Right lung (tissue), 5 donors: ENCODE results near the gene PRR19. TPM values are rescaled to one million over a fixed set of nuclear protein-coding genes. Genes with fewer than 3 reads are reported as not detected.

ENCODE experiments used
- DNase-seq, 2 donors: peaks; one replicate each; pipeline ENCODE4 v3.0.0-alpha.2; 2013
- polyA plus RNA-seq, 5 donors: library from polyadenylated mRNA; unstranded; fragments of 120-200 nt; gene quantifications; one replicate each; pipeline versions ENCODE4 v1.2.1 to v1.2.3, GENCODE V29; 2013; ENCODE audit warnings: inconsistent platforms in 1 of 5, low replicate concordance in 1 of 5; ENCODE audit not compliant: insufficient read length in 5 of 5, insufficient read depth in 1 of 5

The PRR19 gene
- polyA plus RNA-seq, 5 donors = 1.1 to 2.0 (median 1.4) TPM

GRCh38 chr19:42270346-42271044, 31.4 kb upstream of the PRR19 start:
- DNase-seq = no peak

DNA sequence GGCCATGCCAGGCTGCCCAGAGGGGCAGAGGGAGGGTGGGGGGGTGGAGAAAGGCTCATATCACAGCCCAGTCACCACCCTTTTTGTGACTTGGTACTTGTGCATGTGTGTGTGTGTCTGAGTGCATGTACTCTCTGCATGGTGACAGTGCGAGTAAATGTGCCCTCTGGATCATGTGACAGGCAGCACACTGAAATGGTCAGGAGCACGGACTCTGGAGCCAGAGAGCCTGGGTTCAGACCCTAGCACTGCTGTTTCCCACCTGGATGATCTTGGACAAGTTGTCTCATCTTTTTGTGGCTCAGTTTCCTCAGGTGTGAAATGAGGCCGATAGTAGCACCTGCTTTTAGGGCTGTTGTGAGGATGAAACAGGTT, 30.9 kb upstream of the PRR19 start:
- DNase-seq = no peak

DNA sequence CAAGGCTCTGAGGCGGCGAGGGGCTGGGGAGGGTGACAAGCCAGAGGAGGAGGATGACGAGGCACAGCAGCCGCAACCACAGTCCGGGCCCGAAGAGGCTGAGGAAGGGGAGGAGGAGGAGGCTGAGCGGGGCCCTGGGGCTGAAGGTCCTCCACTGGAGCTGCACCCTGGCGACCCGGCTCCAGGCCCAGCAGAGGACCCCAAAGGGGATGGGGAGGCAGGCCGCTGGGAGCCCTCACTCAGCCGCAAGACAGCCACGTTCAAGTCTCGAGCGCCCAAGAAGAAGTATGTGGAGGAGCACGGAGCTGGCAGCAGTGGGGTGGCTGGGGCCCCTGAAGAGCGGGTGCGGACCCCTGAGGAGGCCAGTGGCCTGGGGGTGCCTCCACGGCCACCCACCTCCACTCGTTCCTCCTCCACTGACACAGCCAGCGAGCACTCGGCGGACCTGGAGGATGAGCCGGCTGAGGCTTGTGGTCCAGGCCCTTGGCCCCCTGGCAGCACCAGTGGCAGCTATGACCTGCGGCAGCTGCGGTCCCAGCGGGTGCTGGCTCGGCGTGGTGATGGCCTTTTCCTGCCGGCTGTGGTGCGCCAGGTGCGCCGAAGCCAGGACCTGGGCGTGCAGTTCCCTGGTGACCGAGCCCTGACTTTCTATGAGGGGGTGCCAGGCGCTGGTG, 29.9 kb upstream of the PRR19 start:
- DNase-seq = no peak

DNA sequence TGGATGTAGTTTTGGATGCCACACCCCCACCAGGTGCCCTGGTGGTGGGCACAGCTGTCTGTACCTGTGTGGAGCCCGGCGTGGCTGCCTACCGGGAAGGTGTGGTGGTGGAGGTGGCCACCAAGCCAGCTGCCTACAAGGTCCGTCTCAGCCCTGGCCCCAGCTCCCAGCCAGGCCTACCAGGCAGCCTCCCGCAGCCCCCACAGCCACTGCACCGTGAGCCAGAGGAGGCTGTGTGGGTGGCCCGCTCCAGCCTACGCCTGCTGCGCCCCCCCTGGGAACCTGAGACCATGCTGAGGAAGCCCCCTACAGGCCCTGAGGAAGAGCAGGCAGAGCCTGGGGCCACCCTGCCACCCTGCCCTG, 29.4 kb upstream of the PRR19 start:
- no peak for DNase-seq

DNA sequence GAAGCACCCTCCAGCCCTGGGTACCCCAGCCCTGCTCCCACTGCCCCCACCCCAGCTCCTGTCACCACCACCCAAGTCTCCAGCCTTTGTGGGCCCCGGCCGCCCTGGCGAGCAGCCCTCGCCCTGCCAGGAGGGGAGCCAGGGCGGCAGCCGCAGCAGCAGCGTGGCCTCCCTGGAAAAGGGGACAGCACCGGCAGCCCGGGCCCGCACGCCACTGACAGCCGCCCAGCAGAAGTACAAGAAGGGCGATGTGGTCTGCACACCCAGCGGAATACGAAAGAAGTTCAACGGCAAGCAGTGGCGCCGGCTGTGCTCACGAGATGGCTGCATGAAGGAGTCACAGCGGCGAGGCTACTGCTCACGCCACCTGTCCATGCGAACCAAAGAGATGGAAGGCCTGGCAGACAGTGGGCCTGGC, 28.9 kb upstream of the PRR19 start:
- no peak for DNase-seq

- no peak for DNase-seq
Observed at GRCh38 chr19:42273407-42274064, 28.4 kb upstream of the PRR19 start.

- no peak for DNase-seq
Observed at GRCh38 chr19:42274065-42274682, 27.8 kb upstream of the PRR19 start.

DNA sequence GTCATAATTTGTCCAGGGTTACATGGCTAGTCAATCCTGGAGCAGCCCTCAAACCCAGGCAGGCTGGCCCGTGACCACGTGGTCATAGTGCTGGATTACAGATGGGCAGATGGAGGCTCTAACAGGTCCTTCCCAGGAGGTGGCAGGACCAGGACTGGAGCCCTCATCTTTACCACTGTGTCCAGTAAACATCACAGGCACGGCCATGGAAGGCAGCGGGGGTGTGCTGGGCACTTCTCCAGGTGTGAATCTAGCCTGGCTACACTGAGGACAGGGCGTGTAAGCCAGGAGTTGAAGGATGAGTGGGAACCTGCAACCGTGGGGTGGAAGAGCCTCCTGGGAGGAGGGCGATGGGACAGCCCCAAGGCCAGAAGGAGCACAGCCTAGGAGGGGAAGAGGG, 26.8 kb upstream of the PRR19 start:
- no peak for DNase-seq

- DNase-seq = no peak
Observed at GRCh38 chr19:42275517-42275916, 26.4 kb upstream of the PRR19 start.

DNA sequence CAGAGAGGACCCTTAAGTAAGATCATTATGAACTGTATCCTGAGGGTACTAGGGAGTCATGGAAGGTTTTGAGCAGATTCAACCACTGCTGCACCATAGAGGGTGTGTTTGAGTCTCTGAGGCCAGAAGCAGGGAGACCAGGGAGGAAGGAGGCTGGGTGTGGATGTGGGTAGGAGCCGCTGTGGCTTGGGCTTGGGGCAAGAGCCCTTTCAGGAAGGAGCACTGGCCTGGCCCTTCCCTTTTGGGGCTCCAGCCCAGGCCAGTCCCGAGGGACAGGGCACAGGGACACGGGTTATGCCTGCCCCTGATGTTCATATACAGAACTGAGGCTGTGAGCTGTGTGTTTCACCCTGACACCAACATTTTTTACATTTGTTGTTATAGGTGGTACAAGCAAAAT, 25.6 kb upstream of the PRR19 start:
- DNase-seq = no peak

DNA sequence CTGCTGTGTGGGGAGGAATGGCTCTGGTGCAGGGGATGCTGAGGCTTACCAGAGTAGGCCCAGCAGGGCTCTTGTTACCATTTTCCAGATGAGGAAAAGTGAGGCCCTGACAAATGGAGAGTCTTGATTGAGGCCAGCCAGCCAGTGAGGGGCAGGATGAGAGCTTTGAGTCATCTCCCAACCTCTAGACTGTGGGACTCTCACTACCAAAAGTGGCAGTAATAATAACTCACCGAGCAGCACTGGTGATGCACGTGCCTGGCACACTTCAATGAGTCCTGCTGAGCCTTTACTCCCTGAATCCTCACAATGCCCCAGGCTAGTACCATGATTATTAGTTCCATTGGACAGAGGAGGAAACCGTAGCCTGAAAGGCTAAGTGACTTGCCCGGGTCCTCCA, 25.1 kb upstream of the PRR19 start:
- DNase-seq = no peak

DNA sequence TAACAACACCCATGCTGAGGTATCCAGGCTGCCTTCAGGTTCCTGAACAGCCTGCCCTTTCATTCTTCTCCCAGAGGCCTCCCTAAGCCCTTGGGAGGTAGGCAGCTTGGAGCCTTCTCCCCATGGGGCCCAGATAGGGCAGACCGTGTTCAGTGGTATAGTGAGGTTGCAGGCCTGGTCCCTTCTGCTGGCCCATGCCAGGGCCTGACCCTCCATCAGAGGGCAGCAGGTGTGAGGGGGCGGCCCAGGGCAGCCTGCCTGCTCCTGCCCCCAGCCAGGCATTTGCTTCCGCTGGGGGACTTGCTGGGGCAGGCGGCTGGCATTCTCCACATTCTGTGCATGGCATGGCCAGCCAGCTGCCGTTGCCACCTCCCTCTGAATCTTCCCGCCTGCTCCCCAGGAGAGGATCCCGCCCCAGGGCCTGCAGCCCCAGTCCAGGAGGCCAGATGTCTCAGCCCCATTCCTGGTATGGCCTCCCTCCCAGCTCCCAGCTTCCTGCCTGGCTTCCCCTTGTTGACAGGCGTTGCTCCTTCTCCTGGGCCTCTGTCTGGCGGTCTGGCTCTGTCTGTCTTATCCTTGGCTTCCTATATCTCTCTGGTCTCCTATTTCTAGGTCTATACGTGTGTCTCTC, 24.0 kb upstream of the PRR19 start:
- DNase-seq = no peak

DNA sequence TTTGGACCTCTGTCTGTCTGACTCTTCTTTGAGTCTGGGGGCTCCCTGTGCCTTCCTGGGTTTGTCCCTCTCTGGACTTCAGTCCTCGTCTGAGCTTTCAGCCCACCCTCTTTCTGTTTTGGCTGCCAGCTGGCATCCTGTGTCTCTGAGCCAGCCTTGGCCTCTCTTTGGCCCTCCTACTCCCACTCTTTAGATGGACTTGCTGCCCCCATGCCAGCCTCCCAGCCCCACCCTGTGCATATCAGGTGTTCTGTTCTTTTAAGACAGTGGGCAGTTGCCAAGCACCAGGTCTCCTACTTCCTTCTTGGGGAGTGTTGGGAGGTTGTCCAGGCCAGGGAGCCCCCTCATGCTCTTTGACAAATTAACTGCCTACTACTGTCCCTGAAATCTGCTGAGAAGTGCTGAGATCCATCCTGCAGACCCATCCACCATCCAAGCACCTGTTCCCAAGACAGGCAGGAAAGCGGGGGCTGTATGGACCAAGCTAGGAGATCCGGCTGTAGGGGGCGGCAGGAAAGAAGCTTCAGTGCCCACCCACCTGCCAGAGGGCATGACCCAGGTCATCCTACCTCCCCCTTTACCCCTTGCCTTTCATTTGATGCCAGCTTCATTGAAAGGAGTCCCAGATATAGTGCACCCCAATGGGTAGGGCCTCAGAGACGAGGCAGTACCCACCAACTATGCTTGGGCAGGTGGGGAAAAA, 23.3 kb upstream of the PRR19 start:
- DNase-seq = no peak

DNA sequence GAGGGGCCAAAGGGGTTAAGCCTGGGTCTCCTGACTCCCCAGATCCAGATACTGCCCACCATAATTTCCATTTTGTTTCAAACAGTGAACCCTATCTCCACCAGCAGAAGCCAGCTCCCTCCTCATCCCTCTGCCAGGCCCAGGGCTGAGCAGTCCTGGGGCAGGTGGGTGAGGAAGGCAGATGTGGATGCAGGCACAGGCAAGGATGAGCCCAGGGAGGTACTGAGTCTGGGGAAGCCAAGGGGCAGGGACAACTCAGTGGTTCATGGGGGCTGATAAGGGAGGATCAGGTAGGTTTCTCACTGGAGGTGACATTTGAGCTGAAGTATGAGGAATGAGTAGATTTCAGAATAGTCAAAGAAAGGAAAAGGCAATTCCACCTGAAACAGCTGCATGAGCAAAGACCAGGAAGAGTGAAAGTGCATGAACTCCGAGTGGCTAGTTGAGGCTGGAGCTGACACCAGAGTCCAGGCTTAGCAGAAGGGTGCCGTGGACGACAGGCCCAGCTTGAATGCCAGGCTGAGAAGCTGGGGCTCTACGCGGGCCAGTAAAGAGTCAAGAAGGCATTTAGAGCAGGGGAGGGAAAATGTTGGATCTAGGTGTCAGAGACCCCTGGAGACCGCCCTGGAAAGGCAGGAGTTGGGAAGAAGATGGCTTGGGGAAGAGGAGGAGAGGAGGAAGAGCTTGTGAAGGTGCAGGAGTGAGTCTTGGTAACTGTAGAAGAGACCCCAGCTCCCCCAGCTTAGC, 22.6 kb upstream of the PRR19 start:
- DNase-seq = no peak

DNA sequence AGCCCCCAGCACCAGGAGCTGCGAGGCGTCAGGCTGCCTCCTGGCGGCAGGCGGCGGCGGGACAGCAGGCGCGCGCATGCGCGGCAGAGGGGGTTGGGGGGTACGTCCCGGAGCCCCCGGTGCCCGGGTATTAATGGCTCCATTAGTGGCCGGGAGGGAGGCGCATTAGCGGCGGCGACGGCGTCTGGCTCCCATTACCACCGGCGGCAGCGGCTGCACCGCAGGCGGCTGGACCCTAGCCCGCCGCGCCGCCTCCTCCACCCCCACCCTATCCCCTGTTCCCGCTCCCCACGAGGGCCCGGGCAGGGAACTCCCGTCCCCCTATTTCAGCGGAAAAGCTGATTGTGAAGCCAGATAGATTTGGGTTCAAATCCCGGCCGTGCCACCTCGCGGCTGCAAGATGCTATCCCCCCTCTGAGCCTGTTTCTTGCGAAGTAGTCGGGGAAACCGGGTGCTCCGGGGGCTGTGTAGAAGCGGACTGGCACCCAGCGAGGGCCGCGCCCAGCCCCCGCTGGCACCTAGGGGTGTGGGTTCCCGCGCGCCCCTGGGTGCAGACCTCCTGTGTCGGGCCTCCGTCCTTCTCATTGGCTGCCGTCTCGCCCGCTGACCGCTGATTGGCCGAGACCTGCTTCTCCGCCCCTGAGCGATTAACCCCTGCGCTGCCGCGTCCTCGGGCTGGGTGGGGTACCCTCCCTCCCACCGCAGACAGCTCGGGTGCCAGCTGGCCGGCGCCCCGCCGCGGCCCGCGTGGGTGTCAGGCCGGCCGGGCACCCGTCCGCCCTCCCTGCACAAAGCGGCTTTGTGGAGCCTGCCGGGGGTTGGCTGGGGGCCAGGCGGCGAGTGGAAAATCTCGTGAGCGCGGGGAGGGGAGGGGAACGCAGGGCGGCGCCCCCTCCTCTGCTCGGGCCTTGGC, 21.8 kb upstream of the PRR19 start:
- DNase-seq = peak; percentile 85 to 87

DNA sequence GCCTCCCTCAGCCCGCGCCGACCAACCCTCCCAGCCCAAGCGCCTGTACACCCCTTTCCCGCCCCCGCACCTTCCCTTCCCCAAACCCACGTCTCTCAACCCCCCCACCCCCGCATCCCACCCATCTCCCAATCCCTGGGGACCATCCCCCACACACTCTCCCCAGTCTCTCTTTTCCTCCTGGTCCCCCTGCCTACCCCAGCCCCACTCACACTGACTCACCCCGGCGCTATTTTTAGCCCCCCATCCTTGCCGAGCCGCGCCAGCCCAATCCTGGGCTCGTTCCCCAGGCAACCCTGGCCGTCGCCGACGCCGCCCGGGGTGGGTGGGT, 21.2 kb upstream of the PRR19 start:
- no peak for DNase-seq

DNA sequence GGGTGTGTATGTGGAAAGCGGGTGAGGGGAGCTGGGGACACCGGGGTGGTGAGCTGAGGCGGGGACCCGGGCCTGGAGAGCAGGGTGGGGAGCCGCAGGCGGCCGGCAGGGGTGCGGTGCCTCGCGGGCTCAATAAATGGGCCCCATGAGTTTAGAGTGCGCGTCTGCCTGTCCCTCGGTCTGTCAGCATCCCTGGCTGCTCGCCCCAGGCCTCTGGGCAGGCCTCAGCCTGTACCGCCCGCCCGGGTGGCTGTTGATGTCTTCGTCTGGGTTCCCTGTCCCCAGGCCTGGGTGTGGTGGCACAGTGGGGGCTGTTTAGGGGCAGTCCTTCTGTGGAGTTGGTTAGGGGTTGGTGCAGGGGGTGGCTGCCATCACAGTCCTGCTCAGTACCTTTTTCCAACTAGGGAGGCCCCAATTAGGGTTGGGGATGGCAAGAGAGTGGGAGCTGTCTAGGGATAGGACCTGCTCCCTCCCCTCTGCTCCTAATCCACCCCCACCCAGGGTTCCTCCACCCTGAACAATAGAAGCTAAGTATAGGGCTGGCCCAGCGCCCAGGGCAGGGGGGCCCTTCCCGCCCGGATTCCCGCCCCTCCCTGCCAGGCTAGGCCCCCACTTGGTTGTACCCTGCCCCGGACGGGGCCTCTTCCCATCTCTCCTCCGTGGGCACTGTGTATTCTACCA, 20.6 kb upstream of the PRR19 start:
- peak in 1 of 2 donors; percentile 36 for DNase-seq

- DNase-seq = no peak
Observed at GRCh38 chr19:42281827-42282762, 19.8 kb upstream of the PRR19 start.
